SK-N-SH (cell line): Measurements from ENCODE around the gene RBMS3. TPM values are rescaled to one million over a fixed set of nuclear protein-coding genes. Genes with fewer than 3 reads are reported as not detected.

Source experiments
- CTCF ChIA-PET: fragments of 300-600, 350-600 bp; formaldehyde crosslinking; extraction: SDS; loops from one replicate; lab custom pipeline; 2021; lab: Yijun Ruan, JAX
- POLR2A ChIA-PET: fragments of 350-600 bp; sonication (Branson Sonifier 250); formaldehyde crosslinking; extraction: SDS; loops from one replicate; lab custom pipeline; 2020; ENCODE audit warnings: antibody characterized with exemption, inconsistent platforms; lab: Yijun Ruan, JAX
- DNase-seq: peaks from one replicate; pipeline ENCODE4 v3.0.0; 2012
- H2AFZ ChIP-seq: fragments of 200-600 bp; sonication (generic); 2 replicates; pipeline ENCODE4 v1.8.1; 2016; ENCODE audit warnings: antibody characterized with exemption, mild to moderate bottlenecking, low read depth
- H3F3A ChIP-seq: fragments of 200-600 bp; sonication (generic); replicated peaks from 2 replicates; pipeline ENCODE3; 2016; ENCODE audit warnings: antibody characterized with exemption, mild to moderate bottlenecking; ENCODE audit not compliant: insufficient read depth
- H3K27ac ChIP-seq, 2 experiments: fragments of 200-500 bp in 1 of 2; fragments of 200-600 bp in 1 of 2; sonication (Bioruptor generic) in 1 of 2; sonication (generic), shearing (Covaris generic) in 1 of 2; 2 replicates each; pipeline versions ENCODE4 v1.5.1 to v1.6.1; 2014 to 2016; ENCODE audit warnings: low read depth in 2 of 2, inconsistent platforms in 1 of 2, low read length in 1 of 2, mild to moderate bottlenecking in 1 of 2, mixed read lengths in 1 of 2
- H3K27me3 ChIP-seq: fragments of 200-600 bp; sonication (generic), shearing (Covaris generic); 2 replicates; pipeline ENCODE4 v1.6.1; 2016; ENCODE audit warnings: mixed run types; ENCODE audit not compliant: insufficient read depth
- H3K36me3 ChIP-seq, 2 experiments: fragments of 200-500 bp in 1 of 2; fragments of 200-600 bp in 1 of 2; sonication (Bioruptor generic) in 1 of 2; sonication (generic) in 1 of 2; replicated peaks in 1 of 2; 2 replicates each; pipeline versions ENCODE3 to v1.5.1; 2014 to 2016; ENCODE audit warnings: low read length in 1 of 2, mild to moderate bottlenecking in 1 of 2; ENCODE audit not compliant: insufficient read depth in 2 of 2, control insufficient read depth in 1 of 2
- H3K4me1 ChIP-seq, 2 experiments: fragments of 200-500 bp in 1 of 2; fragments of 200-600 bp in 1 of 2; sonication (Bioruptor generic) in 1 of 2; sonication (generic), shearing (Covaris generic) in 1 of 2; 2 replicates each; pipeline versions ENCODE4 v1.5.1 to v1.6.1; 2014 to 2016; ENCODE audit warnings: low read depth in 1 of 2, low read length in 1 of 2, mixed run types in 1 of 2; ENCODE audit not compliant: insufficient read depth in 2 of 2, control insufficient read depth in 1 of 2
- H3K4me2 ChIP-seq: fragments of 200-600 bp; sonication (generic), shearing (Covaris generic); 2 replicates; pipeline ENCODE4 v1.6.1; 2017; ENCODE audit warnings: mixed run types
- H3K4me3 ChIP-seq, 2 experiments: fragments of 200-500 bp in 1 of 2; fragments of 200-600 bp in 1 of 2; sonication (Bioruptor generic) in 1 of 2; sonication (generic), shearing (Covaris generic) in 1 of 2; 2 replicates each; pipeline versions ENCODE4 v1.5.1 to v1.8.1; 2014 to 2016; ENCODE audit warnings: low read depth in 2 of 2, inconsistent platforms in 1 of 2, low read length in 1 of 2, mild to moderate bottlenecking in 1 of 2, mixed read lengths in 1 of 2, moderate library complexity in 1 of 2
- H3K79me2 ChIP-seq: fragments of 200-600 bp; sonication (generic); 2 replicates; pipeline ENCODE4 v1.8.1; 2017; ENCODE audit warnings: mild to moderate bottlenecking; ENCODE audit not compliant: insufficient read depth
- H3K9ac ChIP-seq: fragments of 200-600 bp; sonication (generic); 2 replicates; pipeline ENCODE4 v1.6.1; 2017; ENCODE audit warnings: mixed run types
- H3K9me2 ChIP-seq: fragments of 200-600 bp; sonication (generic); 2 replicates; pipeline ENCODE4 v1.6.1; 2017; ENCODE audit warnings: mixed run types
- H3K9me3 ChIP-seq: fragments of 200-600 bp; sonication (generic); 2 replicates; pipeline ENCODE4 v1.6.1; 2017; ENCODE audit warnings: mixed run types, mild to moderate bottlenecking, moderate library complexity
- H4K20me1 ChIP-seq: fragments of 200-600 bp; sonication (generic); 2 replicates; pipeline ENCODE4 v1.6.1; 2017; ENCODE audit warnings: mild to moderate bottlenecking, mixed run types; ENCODE audit not compliant: insufficient read depth
- CHD2 ChIP-seq: fragments of 150-350 bp; IDR thresholded peaks from 2 replicates; pipeline ENCODE4 v1.6.1; 2018; ENCODE audit warnings: low read length; ENCODE audit not compliant: partially characterized antibody
- ELF1 ChIP-seq: IDR thresholded peaks from 2 replicates; pipeline ENCODE4 v1.4.0; 2012
- EP300 ChIP-seq, 2 experiments: IDR thresholded peaks; 2 replicates each; pipeline versions ENCODE4 v1.4.0 to v1.6.1; 2012; ENCODE audit warnings: borderline replicate concordance in 1 of 2, low read depth in 1 of 2, low read length in 1 of 2
- EZH2phosphoT487 ChIP-seq: fragments of 200-600 bp; sonication (generic); IDR thresholded peaks from 2 replicates; pipeline ENCODE4 v1.6.1; 2017; ENCODE audit warnings: low read depth, mixed run types, mild to moderate bottlenecking, antibody characterized with exemption, moderate library complexity, borderline replicate concordance
- FOSL2 ChIP-seq: IDR thresholded peaks from 2 replicates; pipeline ENCODE4 v1.4.0; 2012; ENCODE audit warnings: low read depth, mild to moderate bottlenecking, moderate library complexity, borderline replicate concordance
- FOXM1 ChIP-seq: IDR thresholded peaks from 2 replicates; pipeline ENCODE4 v1.4.0; 2012; ENCODE audit warnings: low read depth, mild to moderate bottlenecking
- GATA2 ChIP-seq: sonication (generic); formaldehyde crosslinking; IDR thresholded peaks from 2 replicates; pipeline ENCODE4 v1.5.0; 2020; ENCODE audit warnings: mild to moderate bottlenecking, missing genetic modification reagents
- JUND ChIP-seq: IDR thresholded peaks from 2 replicates; pipeline ENCODE4 v1.4.0; 2012
- MXI1 ChIP-seq: IDR thresholded peaks from 2 replicates; pipeline ENCODE4 v1.6.1; 2012; ENCODE audit warnings: mild to moderate bottlenecking, low read depth, low read length, improper control_type of control experiment
- RCOR1 ChIP-seq: fragments of 150-350 bp; IDR thresholded peaks from 2 replicates; pipeline ENCODE4 v1.6.1; 2017; ENCODE audit warnings: antibody characterized with exemption, low read length
- RFX5 ChIP-seq: IDR thresholded peaks from 2 replicates; pipeline ENCODE4 v1.6.1; 2012; ENCODE audit warnings: mild to moderate bottlenecking, improper control_type of control experiment, low read length
- RXRA ChIP-seq: IDR thresholded peaks from 2 replicates; pipeline ENCODE4 v1.4.0; 2012; ENCODE audit warnings: low read depth, mild to moderate bottlenecking, borderline replicate concordance
- SIN3A ChIP-seq: IDR thresholded peaks from 2 replicates; pipeline ENCODE4 v1.6.1; 2012; ENCODE audit warnings: low read depth, mild to moderate bottlenecking, low read length, moderate library complexity, borderline replicate concordance
- SMC3 ChIP-seq: IDR thresholded peaks from 2 replicates; pipeline ENCODE4 v1.6.1; 2012; ENCODE audit warnings: low read depth, low read length, improper control_type of control experiment
- TCF12 ChIP-seq: IDR thresholded peaks from 2 replicates; pipeline ENCODE4 v1.4.0; 2012
- TEAD4 ChIP-seq: IDR thresholded peaks from 2 replicates; pipeline ENCODE4 v1.4.0; 2012; ENCODE audit warnings: mild to moderate bottlenecking, borderline replicate concordance; ENCODE audit not compliant: insufficient read depth
- YY1 ChIP-seq: IDR thresholded peaks from 2 replicates; pipeline ENCODE4 v1.4.0; 2012; ENCODE audit warnings: low read depth, mild to moderate bottlenecking
- WGBS: methylation state at CpG from one replicate; pipeline ENCODE4 v1.1.6; 2017; ENCODE audit warnings: low lambda C conversion rate; 5-methylcytosine and 5-hydroxymethylcytosine counted together
- polyA plus RNA-seq, 3 experiments: library from polyadenylated mRNA; depleted of rRNA; stranded (reverse); fragments of >200 nt; gene quantifications; 2 replicates each; pipeline ENCODE4 v1.2.3, GENCODE V29; 2012
- TF ChIP-seq, protein P1 (sequence below): fragments of 150-350 bp; IDR thresholded peaks from 2 replicates; pipeline ENCODE4 v1.6.1; 2016; ENCODE audit warnings: mild to moderate bottlenecking, low read depth, low read length
- TF ChIP-seq, protein P2 (sequence below): IDR thresholded peaks from 2 replicates; pipeline ENCODE4 v1.4.0; 2012; ENCODE audit warnings: low read depth, borderline replicate concordance
- TF ChIP-seq, protein P3 (sequence below): fragments of 200-600 bp; sonication (generic); IDR thresholded peaks from 2 replicates; pipeline ENCODE4 v1.6.1; 2017; ENCODE audit warnings: antibody characterized with exemption, mild to moderate bottlenecking, moderate library complexity
- TF ChIP-seq, protein P4 (sequence below): IDR thresholded peaks from 2 replicates; pipeline ENCODE4; 2012

RBMS3 gene
- polyA plus RNA-seq, 1 of the 3 experiments (the other 2 are of a cell fraction): 8.2 TPM

DNA sequence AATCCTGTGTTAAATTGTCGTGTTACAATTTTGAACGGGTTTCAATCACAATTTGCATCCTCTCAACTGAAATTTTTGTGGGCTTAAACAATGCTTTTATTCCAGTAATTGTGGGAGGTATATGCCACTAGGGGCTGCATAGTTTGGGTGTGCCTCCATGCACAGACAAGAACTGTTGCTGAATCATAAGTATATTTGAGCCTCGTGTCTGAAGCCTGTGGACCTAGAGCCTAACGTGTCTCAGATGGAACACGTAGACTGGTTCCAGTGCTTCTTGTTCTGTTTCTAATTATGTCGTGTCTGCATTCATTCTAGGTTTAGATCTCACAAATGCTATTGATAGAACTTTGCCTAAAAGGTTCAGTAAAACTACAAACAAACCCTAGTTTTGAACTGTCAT, 363.4 kb downstream of the RBMS3 start (continued):
- TF ChIP-seq, protein P1, sequence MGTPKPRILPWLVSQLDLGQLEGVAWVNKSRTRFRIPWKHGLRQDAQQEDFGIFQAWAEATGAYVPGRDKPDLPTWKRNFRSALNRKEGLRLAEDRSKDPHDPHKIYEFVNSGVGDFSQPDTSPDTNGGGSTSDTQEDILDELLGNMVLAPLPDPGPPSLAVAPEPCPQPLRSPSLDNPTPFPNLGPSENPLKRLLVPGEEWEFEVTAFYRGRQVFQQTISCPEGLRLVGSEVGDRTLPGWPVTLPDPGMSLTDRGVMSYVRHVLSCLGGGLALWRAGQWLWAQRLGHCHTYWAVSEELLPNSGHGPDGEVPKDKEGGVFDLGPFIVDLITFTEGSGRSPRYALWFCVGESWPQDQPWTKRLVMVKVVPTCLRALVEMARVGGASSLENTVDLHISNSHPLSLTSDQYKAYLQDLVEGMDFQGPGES: no peak
- TF ChIP-seq CHD2: peak; percentile 48
- no peak for TF ChIP-seq RXRA
- no peak for TF ChIP-seq ELF1
- TF ChIP-seq GATA2 (CRISPR knock-in tag): no peak
- TF ChIP-seq EP300 (IDR thresholded peaks at IDR 0.05; ENCODE audit: borderline replicate concordance in 1 of 2, low read depth in 1 of 2, low read length in 1 of 2): peak; percentile 24 to 70; a peak in 2 of 4 replicates
- no peak for TF ChIP-seq EZH2phosphoT487
- TF ChIP-seq TEAD4: 0 out of 2 replicates have a peak, but pooled peaks have one; percentile 39
- TF ChIP-seq SIN3A: 0 out of 2 replicates have a peak, but pooled peaks have one; percentile 35
- TF ChIP-seq, protein P2, sequence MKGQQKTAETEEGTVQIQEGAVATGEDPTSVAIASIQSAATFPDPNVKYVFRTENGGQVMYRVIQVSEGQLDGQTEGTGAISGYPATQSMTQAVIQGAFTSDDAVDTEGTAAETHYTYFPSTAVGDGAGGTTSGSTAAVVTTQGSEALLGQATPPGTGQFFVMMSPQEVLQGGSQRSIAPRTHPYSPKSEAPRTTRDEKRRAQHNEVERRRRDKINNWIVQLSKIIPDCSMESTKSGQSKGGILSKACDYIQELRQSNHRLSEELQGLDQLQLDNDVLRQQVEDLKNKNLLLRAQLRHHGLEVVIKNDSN: no peak

DNA sequence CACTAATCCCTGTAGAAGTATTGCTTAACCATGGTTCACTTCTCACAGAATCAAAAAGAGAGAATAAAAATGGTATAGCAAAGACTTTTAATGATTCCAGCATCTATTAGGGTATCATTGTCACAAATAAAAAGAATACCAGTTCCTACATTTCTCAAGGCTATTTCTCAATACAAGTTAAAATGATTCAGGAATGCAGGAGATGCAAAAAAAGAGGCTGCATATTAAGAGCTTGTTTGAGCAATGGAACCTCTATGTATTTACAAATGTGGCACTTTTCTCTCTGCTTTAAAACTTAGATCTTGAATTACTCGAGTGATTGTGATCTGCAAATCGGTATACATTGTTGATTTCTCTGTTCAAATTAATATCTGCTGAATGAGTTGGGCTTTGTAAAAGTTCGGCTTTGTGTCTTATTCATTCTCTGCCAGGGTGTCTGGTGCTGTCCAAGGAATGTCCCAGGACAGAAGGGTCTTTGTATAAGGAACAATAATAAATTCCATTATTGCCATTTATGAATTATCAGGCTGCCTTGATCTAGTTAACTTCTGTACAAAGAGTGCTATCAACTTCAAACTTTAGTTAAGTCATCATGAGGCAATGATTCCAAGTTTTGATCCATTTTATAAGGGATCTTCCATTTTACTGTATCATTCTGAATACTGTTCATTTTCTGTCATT, 364.2 kb downstream of the RBMS3 start:
- Histone ChIP-seq H3F3A (peaks cover 57% of the 10 kb centered on the region), H3K4me1 (peaks cover 18 to 50% of the 10 kb centered on the region in 2 experiments; a peak in 3 of 4 replicates), H3K9me3 (no peaks in the 10 kb centered on the region), H3K27me3 (no peaks in the 10 kb centered on the region), H2AFZ (0 out of 2 replicates have a peak overlapping the region, but pooled peaks have one; percentile 4), H4K20me1 (no peaks in the 10 kb centered on the region), H3K9me2 (no peaks in the 10 kb centered on the region), H3K9ac (no peak overlapping the region; the same call in 1 of the 2 replicates), H3K79me2 (peaks cover 34% of the 10 kb centered on the region), H3K27ac (peak overlapping the region; percentile 92 to 100), H3K36me3 (peaks cover 0 to 2% of the 10 kb centered on the region in 2 experiments), H3K4me2 (peak overlapping the region; percentile 59; the same call in 1 of the 2 replicates), H3K4me3 (no peak overlapping the region)
- peak; percentile 11; the same call in 1 of the 2 replicates for TF ChIP-seq TCF12
- TF ChIP-seq RFX5: no peak
- CTCF ChIA-PET: no interaction called here
- 25% methylated on average over 3 of the region's 3 CpGs for WGBS
- no peak for DNase-seq
- POLR2A ChIA-PET: interaction anchor here (0.6 kb wide), 1 partner anchor 69 kb away, joined by 3 read pairs; no protein-coding TSS in a partner anchor

DNA sequence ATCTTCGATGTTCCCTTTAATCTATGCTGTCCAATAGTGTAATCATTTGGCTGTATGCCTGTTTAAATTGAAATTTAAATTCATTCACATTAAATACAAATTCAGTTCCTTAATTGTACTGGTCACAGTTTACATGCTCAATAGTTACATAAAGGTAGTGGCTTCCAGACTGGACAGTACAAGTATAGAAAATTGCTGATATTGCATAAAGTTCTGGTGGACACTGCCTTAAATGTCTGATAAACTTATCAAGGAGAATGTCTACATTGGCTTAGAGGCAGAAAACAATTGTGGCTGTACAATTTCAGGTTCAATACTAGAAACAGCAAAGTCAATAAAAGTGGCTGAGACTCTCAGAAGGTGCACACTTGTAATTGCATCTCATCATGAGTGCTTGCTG, 365.2 kb downstream of the RBMS3 start:
- no peak for DNase-seq
- Histone ChIP-seq H3K4me3 (no peak overlapping the region), H3K4me2 (no peak overlapping the region), H3K9me3 (no peaks in the 10 kb centered on the region), H2AFZ (no peak overlapping the region), H3K4me1 (peaks cover 27 to 54% of the 10 kb centered on the region in 2 experiments), H3K9ac (no peak overlapping the region), H3K79me2 (peaks cover 36% of the 10 kb centered on the region), H3K36me3 (peaks cover 0 to 2% of the 10 kb centered on the region in 2 experiments), H3K27ac (peak overlapping the region; percentile 92 to 100), H4K20me1 (no peaks in the 10 kb centered on the region), H3F3A (peaks cover 55% of the 10 kb centered on the region), H3K9me2 (no peaks in the 10 kb centered on the region), H3K27me3 (no peaks in the 10 kb centered on the region)
- ChIA-PET CTCF (no interaction called here), POLR2A (interaction anchor here (0.6 kb wide), 1 partner anchor 70 kb away, joined by 3 read pairs; no protein-coding TSS in a partner anchor)
- WGBS: 71% methylated on average over 1 of the region's 1 CpG
- no peak for TF ChIP-seq RXRA
- TF ChIP-seq, protein P3, sequence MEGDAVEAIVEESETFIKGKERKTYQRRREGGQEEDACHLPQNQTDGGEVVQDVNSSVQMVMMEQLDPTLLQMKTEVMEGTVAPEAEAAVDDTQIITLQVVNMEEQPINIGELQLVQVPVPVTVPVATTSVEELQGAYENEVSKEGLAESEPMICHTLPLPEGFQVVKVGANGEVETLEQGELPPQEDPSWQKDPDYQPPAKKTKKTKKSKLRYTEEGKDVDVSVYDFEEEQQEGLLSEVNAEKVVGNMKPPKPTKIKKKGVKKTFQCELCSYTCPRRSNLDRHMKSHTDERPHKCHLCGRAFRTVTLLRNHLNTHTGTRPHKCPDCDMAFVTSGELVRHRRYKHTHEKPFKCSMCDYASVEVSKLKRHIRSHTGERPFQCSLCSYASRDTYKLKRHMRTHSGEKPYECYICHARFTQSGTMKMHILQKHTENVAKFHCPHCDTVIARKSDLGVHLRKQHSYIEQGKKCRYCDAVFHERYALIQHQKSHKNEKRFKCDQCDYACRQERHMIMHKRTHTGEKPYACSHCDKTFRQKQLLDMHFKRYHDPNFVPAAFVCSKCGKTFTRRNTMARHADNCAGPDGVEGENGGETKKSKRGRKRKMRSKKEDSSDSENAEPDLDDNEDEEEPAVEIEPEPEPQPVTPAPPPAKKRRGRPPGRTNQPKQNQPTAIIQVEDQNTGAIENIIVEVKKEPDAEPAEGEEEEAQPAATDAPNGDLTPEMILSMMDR: no peak
- no peak for TF ChIP-seq SMC3
- no peak for TF ChIP-seq GATA2 (CRISPR knock-in tag)
- TF ChIP-seq, protein P4, sequence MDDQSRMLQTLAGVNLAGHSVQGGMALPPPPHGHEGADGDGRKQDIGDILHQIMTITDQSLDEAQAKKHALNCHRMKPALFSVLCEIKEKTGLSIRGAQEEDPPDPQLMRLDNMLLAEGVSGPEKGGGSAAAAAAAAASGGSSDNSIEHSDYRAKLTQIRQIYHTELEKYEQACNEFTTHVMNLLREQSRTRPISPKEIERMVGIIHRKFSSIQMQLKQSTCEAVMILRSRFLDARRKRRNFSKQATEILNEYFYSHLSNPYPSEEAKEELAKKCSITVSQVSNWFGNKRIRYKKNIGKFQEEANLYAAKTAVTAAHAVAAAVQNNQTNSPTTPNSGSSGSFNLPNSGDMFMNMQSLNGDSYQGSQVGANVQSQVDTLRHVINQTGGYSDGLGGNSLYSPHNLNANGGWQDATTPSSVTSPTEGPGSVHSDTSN: no peak
- TF ChIP-seq RCOR1: no peak
- no peak for TF ChIP-seq FOXM1
- no peak for TF ChIP-seq EZH2phosphoT487
- TF ChIP-seq YY1: no peak
- TF ChIP-seq MXI1: no peak
- no peak for TF ChIP-seq JUND
- TF ChIP-seq FOSL2: no peak
- TF ChIP-seq TEAD4: no peak
- no peak for TF ChIP-seq ELF1
